Epithelial cell of esophagus (primary cell): ENCODE results near the gene PPP1R13L.

ENCODE experiments used
- DNase-seq: peaks from one replicate; pipeline ENCODE4 v3.0.0; 2010; ENCODE audit warnings: low read depth
- H3K4me3 ChIP-seq: 2 replicates; pipeline ENCODE4 v1.5.1; 2011; ENCODE audit warnings: mild to moderate bottlenecking, low read length, control low read depth
- CTCF ChIP-seq: IDR thresholded peaks from 2 replicates; pipeline ENCODE4 v1.5.1; 2011; ENCODE audit warnings: low read depth, mild to moderate bottlenecking, low read length, control low read depth, inconsistent platforms; ENCODE audit not compliant: insufficient read depth; ENCODE audit errors: missing control alignments

Gene PPP1R13L

GRCh38 chr19:45352914-45353796 lies 51.7 kb downstream of the PPP1R13L start:
- no peak for DNase-seq
- H3K4me3 ChIP-seq: no peak overlapping the region
- no peak for TF ChIP-seq CTCF

GRCh38 chr19:45352471-45352870 lies 52.4 kb downstream of the PPP1R13L start:
- DNase-seq: no peak
- no peak for TF ChIP-seq CTCF
- no peak overlapping the region for H3K4me3 ChIP-seq

GRCh38 chr19:45352062-45352461 lies 52.8 kb downstream of the PPP1R13L start:
- no peak overlapping the region for H3K4me3 ChIP-seq
- no peak for TF ChIP-seq CTCF
- no peak for DNase-seq

GRCh38 chr19:45351401-45351952 lies 53.4 kb downstream of the PPP1R13L start:
- TF ChIP-seq CTCF: no peak
- H3K4me3 ChIP-seq: no peak overlapping the region
- peak; percentile 32 for DNase-seq

GRCh38 chr19:45350477-45351058 lies 54.3 kb downstream of the PPP1R13L start:
- TF ChIP-seq CTCF: no peak
- no peak for DNase-seq
- H3K4me3 ChIP-seq: no peak overlapping the region

GRCh38 chr19:45349430-45349941 lies 55.4 kb downstream of the PPP1R13L start:
- no peak overlapping the region for H3K4me3 ChIP-seq
- no peak for DNase-seq
- TF ChIP-seq CTCF: no peak
